Erythroblast (primary cell): ENCODE measurements around the gene PYGB.

ENCODE experiments used
- GATA1 ChIP-seq: IDR thresholded peaks from 2 replicates; pipeline ENCODE4 v1.6.1; 2011; ENCODE audit warnings: low read depth, mild to moderate bottlenecking, control low read depth, low read length, moderate library complexity
- POLR2A ChIP-seq: IDR thresholded peaks from 2 replicates; pipeline ENCODE4 v1.6.1; 2011; ENCODE audit warnings: mild to moderate bottlenecking, low read length

DNA sequence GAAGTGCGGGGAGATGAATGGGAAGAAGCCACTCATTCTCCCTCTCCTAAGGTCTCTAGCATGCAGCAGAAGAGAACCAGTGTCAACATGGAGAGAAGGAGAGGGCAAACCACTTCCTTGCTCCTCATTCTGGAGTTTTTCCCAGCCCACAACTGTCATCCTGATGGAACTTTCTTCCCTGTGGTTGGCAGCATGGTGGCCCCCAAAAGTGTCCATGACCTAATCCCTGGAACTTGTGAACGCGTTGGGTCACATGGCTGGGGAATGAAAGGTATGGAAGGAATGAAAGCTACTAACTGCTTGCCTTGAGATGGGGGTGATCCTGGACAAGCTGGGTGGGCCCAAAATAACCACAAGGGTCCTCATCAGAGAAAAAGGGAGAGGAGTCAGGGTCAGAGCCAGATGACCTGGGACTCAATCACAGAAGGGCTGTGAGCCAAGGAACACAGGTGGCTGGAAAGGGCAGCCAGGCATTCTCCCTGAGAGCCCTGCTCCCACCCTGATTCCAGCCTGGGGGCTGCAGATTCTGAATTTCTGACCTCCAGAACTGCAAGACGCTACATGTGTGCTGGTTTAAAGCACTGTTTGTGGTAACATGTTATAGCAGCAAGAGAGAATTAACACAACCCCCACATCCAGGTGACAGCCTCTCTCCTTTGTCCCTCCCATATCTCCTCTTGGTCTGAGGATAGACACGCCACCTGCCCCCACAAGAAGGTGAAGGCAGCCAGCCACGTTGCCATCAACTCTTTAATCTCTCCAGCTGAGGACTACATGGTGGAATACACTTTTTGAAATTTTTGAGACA lies 63.2 kb downstream of the PYGB start:
- TF ChIP-seq GATA1, result no peak
- no peak for TF ChIP-seq POLR2A
